Activated CD8-positive, alpha-beta memory T cell treated with anti-CD3 and anti-CD28 coated beads, Interleukin-2, amount 10 ng/mL, durations not matched to agents 7 days and 5 days (primary cell): ENCODE measurements around the gene STAT1. TPM values are rescaled to one million over a fixed set of nuclear protein-coding genes. Genes with fewer than 3 reads are reported as not detected.
A peak's percentile ranks its signal among the peaks of the same experiment; 100 is the strongest.
"Not testable (repeated sequence)": the region's sequence is repeated elsewhere in the genome, so short reads cannot be mapped to it uniquely, and the experiment has no call there.

Experiments
- ATAC-seq: fragments of 150-1000 bp; cut with Tn5 transposase; one replicate; pipeline ENCODE4 v1.10.0; 2021; ENCODE audit warnings: moderate library complexity
- CTCF ChIA-PET: fragments of 350-600 bp; sonication (Branson Sonifier 250); formaldehyde crosslinking; loops from one replicate; lab custom pipeline; 2021; ENCODE audit warnings: antibody characterized with exemption; lab: Charles Lee
- DNase-seq: peaks from one replicate; pipeline ENCODE4 v3.0.0-alpha.2; 2020
- H3K27ac Mint-ChIP-seq: one replicate; pipeline ENCODE4 v1.8.0; 2021; ENCODE audit warnings: mild to moderate bottlenecking, mixed read lengths
- H3K27me3 Mint-ChIP-seq: one replicate; pipeline ENCODE4 v1.8.0; 2021; ENCODE audit warnings: mixed read lengths
- H3K36me3 Mint-ChIP-seq: one replicate; pipeline ENCODE4 v1.8.0; 2021; ENCODE audit warnings: mild to moderate bottlenecking, mixed read lengths
- H3K4me1 Mint-ChIP-seq: one replicate; pipeline ENCODE4 v1.8.0; 2021; ENCODE audit warnings: mixed read lengths
- H3K4me3 Mint-ChIP-seq: one replicate; pipeline ENCODE4 v1.8.0; 2021; ENCODE audit warnings: mild to moderate bottlenecking, moderate library complexity, mixed read lengths
- H3K9me3 Mint-ChIP-seq: one replicate; pipeline ENCODE4 v1.8.0; 2022; ENCODE audit warnings: low read depth, mixed read lengths
- total RNA-seq, 2 experiments: library from RNA; stranded (reverse); gene quantifications; one replicate each; pipeline ENCODE4 v1.2.3, GENCODE V29; 2021

Gene STAT1
- total RNA-seq, 2 experiments from 2014 or later = 385 to 515 TPM

- no peak for ATAC-seq
- no peak for DNase-seq
These were observed 16.4 kb downstream of the STAT1 start for GRCh38 chr2:190997526-190998113.

GRCh38 chr2:190996947-190997346 is 17.0 kb downstream of the STAT1 start:
- no peak for ATAC-seq
- H3K9me3 Mint-ChIP-seq = no peaks in the 10 kb centered on the region
- CTCF ChIA-PET = interaction anchor here (0.5 to 1.9 kb wide), 4 partner anchors 11 to 23 kb away, joined by 3 to 5 read pairs (median 3); no protein-coding TSS in a partner anchor
- H3K4me3 Mint-ChIP-seq = no peak overlapping the region
- H3K27ac Mint-ChIP-seq = peak overlapping the region; percentile 65
- peaks cover 72% of the 10 kb centered on the region for H3K4me1 Mint-ChIP-seq
- H3K27me3 Mint-ChIP-seq = no peaks in the 10 kb centered on the region
- peaks cover 90% of the 10 kb centered on the region for H3K36me3 Mint-ChIP-seq
- no peak for DNase-seq

More at GRCh38 chr2:190997526-190998113, 16.4 kb downstream of the STAT1 start:
- peak overlapping the region; percentile 65 for H3K27ac Mint-ChIP-seq
- H3K27me3 Mint-ChIP-seq = no peaks in the 10 kb centered on the region
- peaks cover 90% of the 10 kb centered on the region for H3K36me3 Mint-ChIP-seq
- CTCF ChIA-PET = interaction anchor here (1.0 to 1.9 kb wide), 2 partner anchors 11 to 23 kb away, joined by 3 to 5 read pairs; no protein-coding TSS in a partner anchor
- peaks cover 74% of the 10 kb centered on the region for H3K4me1 Mint-ChIP-seq
- H3K4me3 Mint-ChIP-seq = no peak overlapping the region
- no peaks in the 10 kb centered on the region for H3K9me3 Mint-ChIP-seq

GRCh38 chr2:190996338-190996946 is 17.5 kb downstream of the STAT1 start:
- Mint-ChIP-seq H3K27ac (peak overlapping the region; percentile 65), H3K9me3 (no peaks in the 10 kb centered on the region), H3K4me3 (no peak overlapping the region), H3K27me3 (no peaks in the 10 kb centered on the region), H3K4me1 (peaks cover 69% of the 10 kb centered on the region), H3K36me3 (peaks cover 86% of the 10 kb centered on the region)
- ATAC-seq (peak; percentile 59), DNase-seq (peak; percentile 63)
- CTCF ChIA-PET = interaction anchor here (0.5 to 1.9 kb wide), 3 partner anchors 16 to 22 kb away, joined by 3 to 5 read pairs (median 3); no protein-coding TSS in a partner anchor

- H3K9me3 Mint-ChIP-seq, CTCF ChIA-PET, H3K4me3 Mint-ChIP-seq, ATAC-seq, H3K27me3 Mint-ChIP-seq, DNase-seq: not testable (repeated sequence)
- Mint-ChIP-seq H3K4me1 (peaks cover 62% of the 10 kb centered on the region), H3K36me3 (peaks cover 85% of the 10 kb centered on the region), H3K27ac (peak overlapping the region; percentile 22)
These were observed 18.7 kb downstream of the STAT1 start for GRCh38 chr2:190995315-190995714.

GRCh38 chr2:190994148-190994547 is 19.8 kb downstream of the STAT1 start:
- peaks cover 85% of the 10 kb centered on the region for H3K36me3 Mint-ChIP-seq
- H3K27me3 Mint-ChIP-seq = no peaks in the 10 kb centered on the region
- H3K9me3 Mint-ChIP-seq = no peaks in the 10 kb centered on the region
- CTCF ChIA-PET = interaction anchor here (1.1 kb wide), 1 partner anchor 101 kb away, joined by 3 read pairs; no protein-coding TSS in a partner anchor
- DNase-seq = no peak
- H3K4me3 Mint-ChIP-seq = no peak overlapping the region
- no peak for ATAC-seq
- H3K4me1 Mint-ChIP-seq = peaks cover 56% of the 10 kb centered on the region
- peak overlapping the region; percentile 33 for H3K27ac Mint-ChIP-seq

GRCh38 chr2:190993292-190993643 is 20.7 kb downstream of the STAT1 start:
- no peaks in the 10 kb centered on the region for H3K27me3 Mint-ChIP-seq
- DNase-seq (no peak), ATAC-seq (no peak)
- CTCF ChIA-PET = interaction anchor here (1.1 kb wide), 1 partner anchor 100 kb away, joined by 3 read pairs; no protein-coding TSS in a partner anchor
- no peak overlapping the region for H3K4me3 Mint-ChIP-seq
- peaks cover 88% of the 10 kb centered on the region for H3K36me3 Mint-ChIP-seq
- H3K27ac Mint-ChIP-seq = no peak overlapping the region
- peaks cover 54% of the 10 kb centered on the region for H3K4me1 Mint-ChIP-seq
- H3K9me3 Mint-ChIP-seq = no peaks in the 10 kb centered on the region

GRCh38 chr2:190990132-190990531 is 23.8 kb downstream of the STAT1 start:
- ATAC-seq (no peak), DNase-seq (no peak)
- CTCF ChIA-PET = interaction anchor here (1.3 kb wide), 1 partner anchor 15 kb away, joined by 3 read pairs; no protein-coding TSS in a partner anchor
- H3K4me3 Mint-ChIP-seq = no peak overlapping the region
- peaks cover 53% of the 10 kb centered on the region for H3K4me1 Mint-ChIP-seq
- peaks cover 85% of the 10 kb centered on the region for H3K36me3 Mint-ChIP-seq
- H3K27ac Mint-ChIP-seq = no peak overlapping the region
- no peaks in the 10 kb centered on the region for H3K27me3 Mint-ChIP-seq
- no peaks in the 10 kb centered on the region for H3K9me3 Mint-ChIP-seq

- CTCF ChIA-PET = no interaction called here
- no peak overlapping the region for H3K4me3 Mint-ChIP-seq
- no peak for DNase-seq
- no peak overlapping the region for H3K27ac Mint-ChIP-seq
- H3K4me1 Mint-ChIP-seq = peaks cover 55% of the 10 kb centered on the region
- no peak for ATAC-seq
- H3K9me3 Mint-ChIP-seq = no peaks in the 10 kb centered on the region
- no peaks in the 10 kb centered on the region for H3K27me3 Mint-ChIP-seq
- peaks cover 88% of the 10 kb centered on the region for H3K36me3 Mint-ChIP-seq
These were observed 25.1 kb downstream of the STAT1 start for GRCh38 chr2:190988910-190989309.

- ATAC-seq (no peak), DNase-seq (no peak)
- H3K27me3 Mint-ChIP-seq = no peaks in the 10 kb centered on the region
- H3K27ac Mint-ChIP-seq = peak overlapping the region; percentile 66
- no peak overlapping the region for H3K4me3 Mint-ChIP-seq
- H3K4me1 Mint-ChIP-seq = peaks cover 52% of the 10 kb centered on the region
- H3K36me3 Mint-ChIP-seq = peaks cover 86% of the 10 kb centered on the region
- no peaks in the 10 kb centered on the region for H3K9me3 Mint-ChIP-seq
- CTCF ChIA-PET = interaction anchor here (1.7 kb wide), 2 partner anchors 17 to 137 kb away, joined by 4 read pairs; no protein-coding TSS in a partner anchor
These were observed 26.0 kb downstream of the STAT1 start for GRCh38 chr2:190987938-190988337.

- H3K36me3 Mint-ChIP-seq = peaks cover 89% of the 10 kb centered on the region
- H3K27ac Mint-ChIP-seq = no peak overlapping the region
- H3K4me1 Mint-ChIP-seq = peaks cover 56% of the 10 kb centered on the region
- H3K4me3 Mint-ChIP-seq = no peak overlapping the region
- H3K9me3 Mint-ChIP-seq = no peaks in the 10 kb centered on the region
- DNase-seq (no peak), ATAC-seq (no peak)
- CTCF ChIA-PET = interaction anchor here (1.3 to 1.7 kb wide), 3 partner anchors 13 to 136 kb away, joined by 3 to 4 read pairs (median 4); no protein-coding TSS in a partner anchor
- no peaks in the 10 kb centered on the region for H3K27me3 Mint-ChIP-seq
These were observed 26.9 kb downstream of the STAT1 start for GRCh38 chr2:190987116-190987515.

- Mint-ChIP-seq H3K27me3 (no peaks in the 10 kb centered on the region), H3K36me3 (peaks cover 93% of the 10 kb centered on the region), H3K27ac (peak overlapping the region; percentile 59), H3K9me3 (no peaks in the 10 kb centered on the region), H3K4me3 (no peak overlapping the region), H3K4me1 (peaks cover 58% of the 10 kb centered on the region)
- ATAC-seq (no peak), DNase-seq (no peak)
- CTCF ChIA-PET = interaction anchor here (1.3 to 1.7 kb wide), 3 partner anchors 14 to 136 kb away, joined by 3 to 4 read pairs (median 4); no protein-coding TSS in a partner anchor
These were observed 27.6 kb downstream of the STAT1 start for GRCh38 chr2:190986221-190986953.

GRCh38 chr2:190984595-190984994 is 29.4 kb downstream of the STAT1 start:
- DNase-seq = no peak
- H3K9me3 Mint-ChIP-seq = no peaks in the 10 kb centered on the region
- CTCF ChIA-PET = no interaction called here
- H3K4me1 Mint-ChIP-seq = peaks cover 62% of the 10 kb centered on the region
- H3K36me3 Mint-ChIP-seq = peaks cover 94% of the 10 kb centered on the region
- no peaks in the 10 kb centered on the region for H3K27me3 Mint-ChIP-seq
- no peak overlapping the region for H3K4me3 Mint-ChIP-seq
- peak overlapping the region; percentile 58 for H3K27ac Mint-ChIP-seq
- peak; percentile 34 for ATAC-seq
